Measurements from ENCODE around the gene ZNF407. TPM values are rescaled to one million over a fixed set of nuclear protein-coding genes. Genes with fewer than 3 reads are reported as not detected.

Gene ZNF407
- total RNA-seq, 1 donor from 2014 or later: 14.7 TPM

DNA sequence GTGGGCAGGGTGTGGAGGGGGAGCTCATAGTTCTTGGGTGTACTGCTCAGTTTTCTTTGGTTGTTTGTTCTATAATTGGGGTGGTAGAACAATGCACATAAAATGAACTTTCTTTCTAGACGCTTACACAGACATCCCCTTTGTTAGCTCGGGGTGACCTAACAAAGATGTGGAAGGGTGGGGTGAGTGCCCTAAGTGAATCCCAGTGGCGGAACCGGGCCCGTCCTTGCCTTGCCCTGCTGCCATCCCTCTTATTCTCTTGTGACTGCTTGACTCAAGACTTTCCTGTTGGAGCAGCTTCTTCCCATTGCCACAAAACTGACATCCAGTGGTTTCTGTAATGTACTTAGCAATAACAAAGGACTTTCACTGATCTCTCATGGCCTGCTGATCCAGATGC, 343.2 kb downstream of the ZNF407 start:
- Mint-ChIP-seq H3K27ac (no peak overlapping the region), H3K9me3 (no peaks in the 10 kb centered on the region), H3K36me3 (peaks cover 4% of the 10 kb centered on the region), H3K4me3 (no peak overlapping the region), H3K27me3 (no peaks in the 10 kb centered on the region), H3K4me1 (ENCODE audit: unreplicated experiment) (no peaks in the 10 kb centered on the region)
- DNase-seq (ENCODE audit: extremely low spot score, unreplicated experiment): no peak
- TF ChIP-seq, protein P1, sequence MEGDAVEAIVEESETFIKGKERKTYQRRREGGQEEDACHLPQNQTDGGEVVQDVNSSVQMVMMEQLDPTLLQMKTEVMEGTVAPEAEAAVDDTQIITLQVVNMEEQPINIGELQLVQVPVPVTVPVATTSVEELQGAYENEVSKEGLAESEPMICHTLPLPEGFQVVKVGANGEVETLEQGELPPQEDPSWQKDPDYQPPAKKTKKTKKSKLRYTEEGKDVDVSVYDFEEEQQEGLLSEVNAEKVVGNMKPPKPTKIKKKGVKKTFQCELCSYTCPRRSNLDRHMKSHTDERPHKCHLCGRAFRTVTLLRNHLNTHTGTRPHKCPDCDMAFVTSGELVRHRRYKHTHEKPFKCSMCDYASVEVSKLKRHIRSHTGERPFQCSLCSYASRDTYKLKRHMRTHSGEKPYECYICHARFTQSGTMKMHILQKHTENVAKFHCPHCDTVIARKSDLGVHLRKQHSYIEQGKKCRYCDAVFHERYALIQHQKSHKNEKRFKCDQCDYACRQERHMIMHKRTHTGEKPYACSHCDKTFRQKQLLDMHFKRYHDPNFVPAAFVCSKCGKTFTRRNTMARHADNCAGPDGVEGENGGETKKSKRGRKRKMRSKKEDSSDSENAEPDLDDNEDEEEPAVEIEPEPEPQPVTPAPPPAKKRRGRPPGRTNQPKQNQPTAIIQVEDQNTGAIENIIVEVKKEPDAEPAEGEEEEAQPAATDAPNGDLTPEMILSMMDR (conservative IDR thresholded peaks at IDR 0.05): no peak

DNA sequence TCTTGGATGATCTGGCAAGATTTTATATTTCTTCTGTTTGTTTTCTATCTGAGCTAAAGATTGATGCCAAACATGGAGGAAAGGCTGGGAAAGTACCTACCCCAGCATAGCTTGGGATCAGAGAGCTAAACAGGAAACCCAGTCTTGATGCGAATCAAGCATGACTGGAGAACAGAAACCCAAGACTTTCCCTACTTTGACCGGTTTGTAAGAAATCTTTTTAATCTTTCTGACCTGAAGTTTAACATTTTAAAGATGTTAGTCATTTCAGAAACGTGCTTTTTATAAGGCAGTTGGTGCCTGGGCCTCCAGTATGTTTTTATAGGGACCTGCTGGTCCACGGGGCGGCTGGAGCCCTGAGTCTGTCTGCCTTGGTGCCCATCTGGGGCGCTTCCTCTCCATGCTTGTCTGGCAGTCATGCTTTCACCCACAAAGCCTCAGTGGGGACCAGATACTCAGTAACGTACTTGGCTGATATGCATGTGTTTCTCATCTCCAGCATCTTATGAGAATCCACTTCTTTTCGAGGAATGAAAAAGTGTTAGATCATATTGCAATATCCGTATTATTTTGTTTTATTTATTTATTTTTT, 344.7 kb downstream of the ZNF407 start:
- Mint-ChIP-seq H3K27me3 (no peaks in the 10 kb centered on the region), H3K36me3 (peaks cover 4% of the 10 kb centered on the region), H3K9me3 (no peaks in the 10 kb centered on the region), H3K27ac (no peak overlapping the region), H3K4me1 (ENCODE audit: unreplicated experiment) (no peaks in the 10 kb centered on the region), H3K4me3 (no peak overlapping the region)
- TF ChIP-seq, protein P1 (conservative IDR thresholded peaks at IDR 0.05): no peak
- no peak for DNase-seq (ENCODE audit: extremely low spot score, unreplicated experiment)

GRCh38 chr18:74944676-74945075, 347.0 kb downstream of the ZNF407 start:
- Mint-ChIP-seq H3K36me3 (peaks cover 4% of the 10 kb centered on the region), H3K9me3 (no peaks in the 10 kb centered on the region), H3K4me3 (no peak overlapping the region), H3K4me1 (ENCODE audit: unreplicated experiment) (no peaks in the 10 kb centered on the region), H3K27me3 (no peaks in the 10 kb centered on the region), H3K27ac (no peak overlapping the region)
- no peak for DNase-seq (ENCODE audit: extremely low spot score, unreplicated experiment)
- TF ChIP-seq, protein P1 (conservative IDR thresholded peaks at IDR 0.05): no peak

- H3K36me3 Mint-ChIP-seq: no peaks in the 10 kb centered on the region
- no peaks in the 10 kb centered on the region for H3K9me3 Mint-ChIP-seq
- no peak overlapping the region for H3K4me3 Mint-ChIP-seq
- DNase-seq (ENCODE audit: extremely low spot score, unreplicated experiment): no peak
- H3K4me1 Mint-ChIP-seq (ENCODE audit: unreplicated experiment): peaks cover 2% of the 10 kb centered on the region
- H3K27ac Mint-ChIP-seq: no peak overlapping the region
- TF ChIP-seq, protein P1 (conservative IDR thresholded peaks at IDR 0.05): no peak
- no peaks in the 10 kb centered on the region for H3K27me3 Mint-ChIP-seq
Measured at GRCh38 chr18:74945774-74946545, 348.3 kb downstream of the ZNF407 start.

DNA sequence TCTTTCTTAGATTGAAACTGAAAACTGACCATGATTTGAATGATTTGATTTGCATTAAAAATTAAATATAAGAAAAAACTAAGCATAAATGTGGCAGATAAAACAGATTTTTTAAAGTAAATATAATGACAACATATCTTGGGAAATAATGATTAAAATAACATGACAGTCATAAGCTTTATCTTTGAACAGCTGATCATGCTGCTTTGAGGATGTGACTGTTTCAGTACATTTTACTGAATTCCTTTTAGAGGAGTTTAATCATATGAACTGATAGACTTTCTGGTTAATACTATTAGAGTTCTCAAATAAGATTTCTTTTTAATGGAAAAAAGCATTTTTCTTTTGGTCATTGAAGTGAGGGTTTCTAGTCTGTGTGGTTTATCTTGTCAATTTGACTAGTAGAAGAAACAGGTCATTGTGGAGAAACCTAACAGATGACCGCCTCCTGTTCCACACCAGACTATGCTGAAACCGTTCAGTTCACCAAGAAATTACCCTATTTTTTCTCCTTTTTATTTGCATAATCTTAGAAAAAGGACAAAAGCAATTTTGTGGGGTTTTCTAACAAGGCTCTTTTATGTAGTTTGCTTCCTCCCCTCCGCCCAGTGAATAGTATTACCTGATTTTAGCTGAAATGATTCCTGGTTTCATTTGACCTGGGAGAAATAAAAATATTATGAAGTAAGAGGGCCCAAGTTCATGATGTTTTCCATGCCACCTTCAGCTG, 349.1 kb downstream of the ZNF407 start:
- Mint-ChIP-seq H3K4me3 (no peak overlapping the region), H3K27me3 (no peaks in the 10 kb centered on the region), H3K36me3 (no peaks in the 10 kb centered on the region), H3K4me1 (ENCODE audit: unreplicated experiment) (peaks cover 7% of the 10 kb centered on the region), H3K9me3 (no peaks in the 10 kb centered on the region), H3K27ac (no peak overlapping the region)
- no peak for DNase-seq (ENCODE audit: extremely low spot score, unreplicated experiment)
- TF ChIP-seq, protein P1 (conservative IDR thresholded peaks at IDR 0.05): no peak

All from type B pancreatic cell (in vitro differentiated cells).